GM03348 (cell line): Measurements from ENCODE around the gene SERPIND1.
"Not testable (repeated sequence)": the region's sequence is repeated elsewhere in the genome, so short reads cannot be mapped to it uniquely, and the experiment has no call there.

Experiments
- DNase-seq: peaks from one replicate; pipeline ENCODE4 v3.0.0; 2012; ENCODE audit warnings: low spot score

Gene SERPIND1

DNA sequence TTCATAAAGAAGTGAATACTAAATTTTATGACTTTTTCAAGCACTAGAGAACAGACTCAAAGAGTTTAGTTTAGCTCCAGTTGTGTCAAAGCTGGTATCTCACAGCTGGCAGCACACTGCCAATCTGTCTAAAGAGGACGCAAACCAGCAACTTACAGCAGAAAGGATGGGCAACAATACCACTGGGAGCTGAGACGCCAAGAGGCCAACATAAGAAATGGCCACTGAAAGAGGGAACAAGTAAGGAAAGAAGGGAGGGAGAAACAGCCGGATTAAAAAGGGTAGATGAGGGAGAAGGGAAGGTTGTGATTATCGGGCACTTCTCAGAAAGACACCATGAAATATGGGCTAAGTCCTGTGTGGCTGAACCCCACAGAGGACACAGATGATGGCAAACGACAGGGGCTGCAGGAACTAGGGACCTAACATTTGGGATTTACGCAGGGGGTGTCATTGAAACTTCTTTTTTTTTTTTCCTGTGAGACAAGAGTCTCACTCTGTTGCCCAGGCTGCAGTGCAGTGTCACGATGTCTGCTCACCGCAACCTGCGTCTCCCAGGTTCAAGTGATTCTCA is 41.7 kb downstream of the SERPIND1 start:
- no peak for DNase-seq

DNA sequence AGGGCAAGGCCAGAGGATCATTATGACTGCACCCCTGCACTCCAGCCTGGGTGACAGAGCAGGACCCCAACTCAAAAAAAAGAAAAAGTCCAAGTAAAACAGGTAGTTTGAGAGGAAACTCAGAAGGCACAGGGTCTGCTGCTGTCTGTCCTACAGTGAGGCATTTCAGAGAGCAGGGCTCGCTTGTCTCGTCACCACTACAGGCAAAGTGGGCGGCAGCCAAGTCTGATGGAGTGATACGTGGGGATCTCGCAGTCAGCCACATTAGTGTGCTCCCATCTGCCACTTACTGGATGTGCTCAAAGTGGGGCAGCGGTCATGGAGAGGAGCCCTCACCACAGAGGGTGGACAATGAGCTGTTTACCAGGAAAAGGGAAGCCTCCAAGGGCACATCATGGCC is 42.6 kb downstream of the SERPIND1 start:
- DNase-seq, result no peak

DNA sequence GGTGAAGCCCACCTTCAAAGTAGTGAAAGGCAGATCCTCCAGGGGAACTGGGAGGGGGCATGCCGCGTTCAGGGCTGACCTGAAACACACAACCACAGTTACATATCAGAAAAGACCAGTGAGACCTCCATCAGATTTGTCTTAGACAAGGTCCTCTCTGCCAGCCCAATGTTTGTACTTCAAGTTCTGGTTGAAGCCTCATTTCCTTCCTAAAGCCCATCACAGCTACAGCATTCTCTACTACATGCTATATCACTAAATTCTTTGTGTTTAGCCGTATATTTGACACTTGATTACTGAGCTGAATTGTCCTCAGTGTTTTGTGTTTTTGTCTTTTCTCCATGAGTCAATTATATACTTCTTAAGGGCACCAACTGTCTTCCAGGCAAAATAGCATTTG is 44.6 kb downstream of the SERPIND1 start:
- DNase-seq, result no peak

DNA sequence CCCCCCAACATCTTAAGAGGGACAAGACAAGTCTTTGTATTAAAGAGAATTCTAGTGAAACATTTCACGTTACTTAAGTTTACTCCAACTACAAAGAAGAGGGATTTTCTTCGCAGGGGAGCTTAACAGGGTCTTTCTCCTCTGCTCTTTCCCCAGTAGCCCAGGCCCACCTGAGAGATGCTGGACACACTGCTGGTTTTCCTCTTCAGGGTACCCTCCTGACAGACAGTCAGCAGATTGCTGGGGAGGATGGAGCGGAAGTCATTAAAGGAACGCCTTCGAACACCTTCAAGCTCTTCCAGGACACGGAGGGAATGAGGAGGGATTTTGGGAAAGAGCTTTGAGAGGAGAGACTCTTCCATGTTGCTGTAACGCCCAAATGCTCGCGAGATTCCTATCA is 45.6 kb downstream of the SERPIND1 start:
- DNase-seq, result no peak

DNA sequence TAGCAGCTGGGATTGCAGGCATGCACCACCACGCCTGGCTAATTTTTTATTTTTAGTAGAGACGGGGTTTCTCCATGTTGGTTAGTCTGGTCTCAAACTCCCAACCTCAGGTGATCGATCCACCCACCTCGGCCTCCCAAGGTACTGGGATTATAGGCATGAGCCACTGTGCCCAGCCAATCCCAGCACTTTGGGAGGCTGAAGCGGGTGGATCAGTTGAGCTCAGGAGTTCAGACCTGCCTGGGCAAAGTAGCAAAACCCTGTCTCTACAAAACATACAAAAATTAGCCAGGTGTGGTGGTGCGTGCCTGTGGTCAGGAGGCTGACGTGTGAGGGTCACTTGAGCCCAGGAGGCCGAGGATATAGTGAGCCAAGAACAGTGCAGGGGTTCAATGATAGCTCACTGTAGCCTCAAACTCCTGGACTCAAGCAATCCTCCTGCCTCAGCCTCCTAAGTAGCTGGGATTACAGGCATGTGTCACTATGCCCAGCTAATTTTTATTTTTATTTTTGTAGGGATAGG is 47.9 kb downstream of the SERPIND1 start:
- DNase-seq, result not testable (repeated sequence)

DNA sequence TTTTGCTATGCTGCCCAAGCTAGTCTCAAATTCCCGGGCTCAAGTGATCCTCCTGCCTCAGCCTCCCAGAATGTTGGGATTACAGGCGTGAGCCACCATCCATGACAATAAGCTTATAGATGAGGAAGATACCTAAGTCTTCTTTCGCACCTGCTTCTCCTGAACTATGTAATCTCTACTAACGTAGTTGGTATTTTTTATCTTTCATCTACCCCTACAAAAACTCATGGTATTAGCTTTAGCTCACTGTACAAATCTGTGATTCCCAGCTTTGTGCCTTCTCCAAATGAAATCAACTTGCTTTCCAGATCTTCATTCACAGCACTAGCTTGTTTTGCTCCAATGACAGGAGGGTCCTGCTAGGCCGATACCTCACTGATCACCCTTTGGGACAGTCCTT is 48.3 kb downstream of the SERPIND1 start:
- DNase-seq, result no peak

DNA sequence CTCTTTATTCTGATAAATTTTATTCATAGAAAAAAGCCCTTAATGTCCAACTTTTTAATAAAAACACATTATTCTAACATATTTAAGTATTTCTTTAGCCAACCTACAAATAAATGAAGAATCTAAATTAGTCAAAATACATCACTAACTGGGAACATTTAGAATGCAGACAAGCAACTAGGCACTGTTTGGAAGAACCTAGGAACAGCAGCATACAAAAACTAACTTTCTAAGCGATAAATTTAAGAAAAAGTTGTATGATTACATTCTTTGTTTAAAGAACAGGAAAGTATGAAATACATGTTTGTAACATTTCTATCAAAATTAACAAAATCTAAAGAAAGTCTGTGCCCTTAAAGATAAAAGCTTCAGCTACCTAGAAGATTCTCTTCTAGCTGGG is 49.4 kb downstream of the SERPIND1 start:
- no peak for DNase-seq

DNA sequence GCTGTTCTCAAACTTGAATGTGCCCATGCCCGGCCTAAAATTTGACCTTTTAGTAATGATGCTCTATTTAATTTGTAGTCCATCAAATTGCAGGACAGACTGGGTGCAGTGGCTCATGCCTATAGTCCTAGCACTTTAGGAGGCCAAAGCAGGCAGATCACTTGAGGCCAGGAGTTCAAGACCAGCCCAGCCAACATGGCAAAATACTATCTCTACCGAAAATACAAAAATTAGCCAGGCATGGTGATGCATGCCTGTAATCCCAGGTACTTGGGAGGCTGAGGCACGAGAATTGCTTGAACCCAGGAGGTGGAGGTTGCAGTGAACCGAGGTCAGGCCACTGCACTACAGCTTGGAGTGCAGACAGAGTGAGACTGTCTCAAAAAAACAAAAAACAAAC is 51.3 kb downstream of the SERPIND1 start:
- not testable (repeated sequence) for DNase-seq

DNA sequence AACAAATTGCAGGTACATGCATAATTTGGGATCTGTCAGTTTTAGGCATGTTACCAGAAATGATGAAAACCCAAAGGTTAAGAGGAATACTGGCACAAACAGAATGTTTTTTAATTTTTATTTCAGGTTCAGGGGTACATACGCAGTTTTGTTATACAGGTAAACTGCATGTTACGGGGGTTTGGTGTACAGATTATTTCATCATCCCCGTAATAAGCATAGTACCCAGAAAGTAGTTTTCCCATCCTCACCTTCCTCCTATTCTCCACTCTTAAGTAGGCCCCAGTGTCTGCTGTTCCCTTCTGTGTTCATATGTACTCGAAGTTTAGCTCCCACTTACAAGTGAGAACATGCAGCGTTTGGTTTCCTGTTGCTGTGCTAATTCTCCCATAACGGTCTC is 51.7 kb downstream of the SERPIND1 start:
- no peak for DNase-seq

DNA sequence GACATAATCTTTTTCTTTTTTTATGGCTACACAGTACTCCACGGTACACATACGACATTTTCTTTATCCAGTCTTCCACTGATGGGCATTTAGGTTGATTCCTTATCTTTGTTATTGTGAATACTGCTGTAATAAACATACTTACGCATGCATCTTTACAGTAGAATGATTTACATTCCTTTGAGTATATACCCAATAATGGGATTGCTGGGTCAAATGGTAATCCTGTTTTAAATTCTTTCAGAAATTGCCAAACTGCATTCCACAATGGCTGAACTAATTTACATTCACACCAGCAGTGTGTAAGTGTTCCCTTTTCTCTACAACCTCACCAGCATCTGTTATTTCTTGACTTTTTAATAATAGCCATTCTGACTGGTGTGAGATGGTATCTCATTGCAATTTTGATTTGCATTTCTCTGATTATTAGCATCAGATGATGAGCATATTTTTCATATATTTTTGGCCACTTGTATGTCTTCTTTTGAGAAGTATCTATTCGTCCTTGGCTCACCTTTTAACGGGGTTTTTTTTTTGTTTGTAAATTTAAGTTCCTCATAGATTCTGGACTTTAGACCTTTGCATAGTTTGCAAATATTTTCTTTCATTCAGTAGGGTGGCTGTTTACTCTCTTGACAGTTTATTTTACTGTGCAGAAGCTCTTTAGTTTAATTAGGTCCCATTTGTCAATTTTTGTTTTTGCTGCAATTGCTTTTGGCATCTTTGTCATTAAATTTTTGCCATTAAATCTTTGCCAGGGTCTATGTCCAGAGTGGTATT is 52.6 kb downstream of the SERPIND1 start:
- not testable (repeated sequence) for DNase-seq

DNA sequence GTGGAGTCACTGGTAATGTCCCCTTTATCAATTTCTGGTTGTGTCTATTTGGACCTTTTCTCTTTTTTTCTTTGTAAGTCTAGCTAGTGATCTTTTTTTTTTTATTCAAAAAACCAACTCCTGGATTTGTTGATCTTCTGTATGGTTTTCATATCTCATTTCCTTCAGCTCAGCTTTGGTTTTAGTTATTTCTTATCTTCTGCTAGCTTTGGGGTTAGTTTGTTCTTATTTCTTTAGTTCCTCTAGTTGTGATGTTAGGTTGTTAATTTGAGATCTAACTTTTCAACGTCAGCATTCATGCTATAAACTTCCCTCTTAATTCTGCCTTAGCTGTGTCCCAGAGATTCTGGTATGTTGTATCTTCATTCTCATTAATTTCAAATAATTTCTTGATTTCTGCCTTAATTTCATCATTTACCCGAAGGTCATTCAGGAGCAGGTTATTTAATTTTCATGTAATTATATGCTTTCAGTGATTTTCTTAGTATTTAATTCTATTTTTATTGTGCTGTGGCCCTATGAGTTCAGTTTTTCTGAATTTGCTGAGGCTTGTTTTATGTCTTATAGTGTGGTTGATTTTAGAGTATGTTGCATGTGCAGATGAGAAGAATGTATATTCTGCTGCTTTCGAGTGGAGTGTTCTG is 55.7 kb downstream of the SERPIND1 start:
- DNase-seq, result no peak

DNA sequence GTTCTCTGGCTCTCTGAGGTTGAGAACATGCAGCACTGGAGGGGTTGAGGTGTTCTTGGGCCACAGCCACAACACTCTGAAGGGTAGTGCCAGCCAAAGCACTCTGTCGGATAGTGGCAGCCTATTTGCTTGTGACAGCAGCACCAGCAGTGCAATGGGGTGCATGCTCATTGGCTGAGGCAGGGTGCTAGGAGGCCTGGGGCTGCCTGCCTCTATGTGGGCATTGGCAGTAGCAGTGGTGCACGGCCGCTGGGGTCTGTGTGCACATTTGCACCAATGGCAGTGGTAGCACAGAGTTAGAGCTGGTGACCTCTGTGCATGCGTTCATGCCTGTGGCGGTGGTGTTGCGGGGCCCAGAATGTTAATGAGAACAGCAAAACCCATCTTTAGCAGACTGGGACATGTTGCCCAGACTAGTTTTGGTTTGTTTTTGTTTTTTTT is 59.3 kb downstream of the SERPIND1 start:
- DNase-seq, result no peak

DNA sequence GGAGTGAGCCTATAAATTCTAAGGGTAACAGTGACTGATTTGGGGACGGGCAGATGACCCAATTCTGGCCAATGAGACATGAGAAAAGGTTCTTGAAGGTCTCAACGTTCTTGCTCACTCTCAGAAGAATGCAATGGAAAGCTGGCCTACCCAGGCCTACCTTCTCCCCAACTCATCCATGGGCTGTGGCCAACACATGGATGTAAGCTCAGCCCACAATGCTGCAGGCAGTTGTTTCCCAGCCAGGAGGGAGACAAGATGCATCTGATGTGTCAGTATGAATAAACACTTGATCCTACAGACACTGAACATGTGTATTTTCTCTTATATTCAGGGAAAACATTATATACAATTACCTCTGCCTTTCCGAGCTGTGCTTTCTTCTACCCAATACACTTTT is 60.3 kb downstream of the SERPIND1 start:
- no peak for DNase-seq

DNA sequence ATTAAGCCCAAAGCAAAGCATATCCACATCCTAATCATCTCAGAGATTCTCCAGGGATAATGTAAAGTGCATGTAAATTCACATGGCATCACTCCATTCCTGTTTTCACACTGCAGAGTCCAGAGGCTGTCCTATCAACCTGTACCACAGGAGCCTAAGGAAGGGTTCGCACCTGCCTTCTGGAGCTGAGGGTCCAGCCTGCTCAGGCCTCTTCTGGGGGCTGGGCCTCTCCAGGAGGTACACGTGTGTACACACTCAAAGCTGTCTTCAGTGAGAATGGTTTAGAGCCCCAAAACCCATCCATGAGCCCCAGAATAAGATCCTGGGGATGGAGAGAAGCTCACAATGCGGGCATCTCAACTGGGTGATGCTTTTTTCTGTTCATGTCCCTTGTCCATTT is 60.8 kb downstream of the SERPIND1 start:
- no peak for DNase-seq
